Activated CD8-positive, alpha-beta memory T cell treated with anti-CD3 and anti-CD28 coated beads, Interleukin-2, amount 50 U/mL, for 1 hour (primary cell): ENCODE measurements around the gene RAD51B.
"Not testable (repeated sequence)": the region's sequence is repeated elsewhere in the genome, so short reads cannot be mapped to it uniquely, and the experiment has no call there.

Source experiments
- DNase-seq: peaks from one replicate; pipeline ENCODE4 v3.0.0-alpha.2; 2020; ENCODE audit errors: extremely low read depth

The RAD51B gene

DNA sequence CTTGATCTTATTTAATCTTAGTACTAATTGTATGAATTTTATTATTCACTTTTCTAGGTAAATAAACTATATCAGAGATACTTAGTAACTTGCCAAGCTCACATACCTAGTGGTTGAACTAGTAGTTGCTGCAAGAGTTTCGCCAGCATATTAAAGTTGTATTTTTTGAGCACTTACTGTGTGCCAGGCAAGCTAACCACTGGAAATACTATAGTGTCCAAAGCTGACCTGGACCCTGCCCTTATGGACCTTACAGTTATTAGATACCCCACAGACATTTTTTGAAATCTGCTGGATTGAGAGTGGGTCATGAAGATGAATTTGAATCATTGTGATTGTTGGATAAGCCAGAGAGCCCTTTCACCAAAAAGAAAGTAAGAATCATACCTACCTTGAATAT is 125.0 kb downstream of the RAD51B start:
- no peak for DNase-seq

DNA sequence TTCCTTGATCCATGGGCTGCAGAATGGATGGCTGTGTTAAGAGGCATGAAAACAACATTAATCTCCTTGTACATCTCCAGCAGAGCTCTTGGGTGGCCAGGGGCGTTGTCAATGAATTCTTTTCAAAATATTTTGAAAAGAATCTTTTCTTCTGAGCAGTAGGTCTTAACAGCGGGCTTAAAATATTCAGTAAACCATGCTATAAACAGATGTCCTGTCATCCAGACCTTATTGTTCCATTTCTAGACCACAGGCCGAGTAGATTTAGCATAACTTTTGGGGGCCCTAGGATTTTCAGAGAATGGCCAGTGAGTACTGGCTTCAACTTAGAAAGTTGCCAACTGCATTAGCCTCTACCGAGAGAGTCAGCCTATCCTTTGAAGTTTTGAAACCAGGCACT is 130.2 kb downstream of the RAD51B start:
- no peak for DNase-seq

DNA sequence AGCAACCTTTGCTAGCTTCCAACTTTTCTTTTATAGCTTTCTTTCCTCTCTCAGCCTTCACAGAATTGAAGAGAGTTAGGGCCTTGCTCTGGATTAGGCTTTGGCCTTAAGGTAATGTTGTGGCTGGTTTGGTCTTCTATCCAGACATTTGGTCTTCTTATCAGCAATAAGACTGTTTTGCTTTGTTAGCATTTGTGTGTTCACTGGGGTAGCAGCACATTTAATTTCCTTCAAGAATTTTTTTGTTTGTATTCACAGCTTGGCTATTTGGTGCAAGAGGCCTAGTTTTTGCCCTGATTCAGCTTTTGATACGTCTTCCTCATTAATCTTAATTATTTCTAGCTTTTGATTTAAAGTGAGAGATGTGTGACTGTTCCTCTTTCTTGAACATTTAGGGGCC is 130.8 kb downstream of the RAD51B start:
- no peak for DNase-seq

DNA sequence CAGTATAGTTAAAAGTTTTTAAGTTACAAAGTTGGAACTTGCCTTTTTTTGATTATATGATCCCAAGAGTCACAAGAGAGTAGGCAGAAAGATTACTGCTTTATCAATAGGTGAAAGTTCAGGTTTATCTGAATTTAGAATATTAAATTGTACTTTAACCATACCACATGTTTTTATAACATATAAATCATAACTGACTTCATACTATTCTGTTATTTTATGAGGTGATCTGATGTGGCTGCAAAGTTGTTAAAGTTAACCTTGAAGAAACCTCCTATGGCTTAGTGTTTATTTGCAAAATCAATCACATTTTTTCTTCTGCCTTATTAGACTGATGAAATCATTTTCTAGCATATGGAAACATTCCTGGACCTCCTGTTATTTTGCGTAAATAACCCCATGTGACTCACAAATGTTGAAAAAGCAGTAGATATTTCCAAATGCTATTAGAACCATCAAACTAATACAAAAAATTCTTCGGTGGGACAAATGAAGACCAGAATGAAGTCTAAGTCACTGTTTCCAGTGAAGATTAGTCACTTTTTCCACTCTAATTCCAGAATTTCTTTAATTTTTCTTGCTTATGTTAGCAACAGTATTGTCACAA is 132.1 kb downstream of the RAD51B start:
- DNase-seq = no peak

DNA sequence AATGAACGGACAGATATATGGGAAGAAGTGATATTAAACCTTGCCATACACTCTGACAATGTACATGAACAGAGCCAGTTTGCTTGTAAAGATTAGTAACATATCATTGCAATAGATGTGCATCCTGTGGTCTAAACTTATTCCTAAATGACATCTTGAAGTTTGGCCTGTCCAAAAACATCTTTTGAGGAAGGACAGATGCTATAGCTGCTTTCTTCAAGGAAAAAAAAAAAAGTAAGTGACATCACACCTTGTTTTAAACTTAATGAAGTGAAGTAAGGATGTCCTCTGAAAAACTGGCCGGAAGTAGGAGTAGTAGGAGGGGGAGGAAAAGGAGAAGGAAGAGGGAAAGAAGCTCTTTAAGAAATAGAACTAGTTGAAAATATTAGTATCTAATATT is 132.8 kb downstream of the RAD51B start:
- no peak for DNase-seq

DNA sequence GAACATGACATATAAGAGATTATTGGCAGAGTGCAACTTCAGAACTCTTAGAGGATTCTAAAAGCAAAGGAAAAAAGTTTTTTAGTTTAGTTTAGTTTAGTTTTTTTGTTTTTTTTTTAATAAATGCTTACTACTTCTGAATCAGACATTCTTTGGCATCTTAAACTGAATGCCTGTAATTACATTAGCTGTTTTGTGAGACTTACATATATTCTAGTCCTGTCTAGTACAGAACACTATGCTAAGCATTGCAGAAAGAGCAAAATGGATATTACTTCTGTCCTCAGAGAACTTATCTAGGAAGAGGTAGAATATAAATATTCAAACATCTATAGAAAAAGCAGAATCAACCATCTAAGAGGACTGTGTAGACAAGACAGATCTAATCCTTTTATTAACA is 133.2 kb downstream of the RAD51B start:
- DNase-seq = no peak

DNA sequence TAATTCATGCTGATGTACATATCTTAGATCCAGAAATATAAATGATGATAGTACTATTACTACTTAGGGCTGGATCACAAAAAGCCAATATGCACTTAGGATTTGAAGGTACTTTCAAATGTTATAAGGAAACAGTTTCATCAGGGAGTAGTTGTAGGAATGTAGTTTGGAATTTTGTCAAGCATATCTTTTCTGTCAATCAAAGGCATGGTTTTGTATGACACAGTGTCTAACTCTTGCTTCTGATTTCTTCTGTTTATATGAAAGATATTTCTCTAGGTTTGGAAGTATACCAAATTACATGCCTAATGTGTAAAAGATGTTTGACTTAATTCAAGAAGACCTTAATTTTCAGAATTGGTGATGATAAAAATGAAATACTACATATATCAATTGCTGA is 135.7 kb downstream of the RAD51B start:
- no peak for DNase-seq

DNA sequence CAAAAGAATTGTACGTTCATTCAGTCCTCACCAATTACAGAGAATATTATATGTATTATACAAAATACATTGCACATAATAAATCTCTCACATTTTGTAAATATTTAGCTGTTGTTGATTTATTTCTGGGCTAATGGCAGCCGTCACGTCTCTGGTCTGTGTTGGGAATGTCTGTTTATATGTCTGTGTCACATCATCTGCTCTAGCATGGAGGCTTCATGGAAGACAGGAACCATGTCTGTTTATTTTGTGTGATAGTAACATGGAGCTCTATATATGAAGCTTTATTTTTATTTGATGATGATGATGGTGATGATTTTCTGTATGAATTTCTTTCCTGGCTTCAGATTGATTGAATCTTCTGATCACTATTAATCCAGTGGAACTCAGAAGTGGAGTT is 138.4 kb downstream of the RAD51B start:
- DNase-seq = no peak

DNA sequence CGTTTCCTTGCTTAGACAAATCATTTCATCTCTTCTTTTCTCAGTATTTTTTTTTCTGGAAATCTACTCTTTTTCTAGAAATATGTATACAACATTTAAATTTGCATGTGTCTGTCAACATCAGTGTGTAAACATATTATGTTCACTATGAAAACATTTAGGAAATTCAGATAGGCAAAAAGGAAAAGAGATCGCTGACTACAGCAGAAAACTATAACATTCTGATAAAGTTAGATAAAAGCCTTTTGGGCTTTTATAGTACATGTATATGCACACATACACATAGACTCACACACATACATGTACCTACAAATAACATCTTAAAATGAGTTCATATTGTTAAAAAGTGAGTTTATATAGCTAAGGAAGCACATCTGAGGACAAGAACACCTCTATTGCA is 142.1 kb downstream of the RAD51B start:
- DNase-seq = no peak

DNA sequence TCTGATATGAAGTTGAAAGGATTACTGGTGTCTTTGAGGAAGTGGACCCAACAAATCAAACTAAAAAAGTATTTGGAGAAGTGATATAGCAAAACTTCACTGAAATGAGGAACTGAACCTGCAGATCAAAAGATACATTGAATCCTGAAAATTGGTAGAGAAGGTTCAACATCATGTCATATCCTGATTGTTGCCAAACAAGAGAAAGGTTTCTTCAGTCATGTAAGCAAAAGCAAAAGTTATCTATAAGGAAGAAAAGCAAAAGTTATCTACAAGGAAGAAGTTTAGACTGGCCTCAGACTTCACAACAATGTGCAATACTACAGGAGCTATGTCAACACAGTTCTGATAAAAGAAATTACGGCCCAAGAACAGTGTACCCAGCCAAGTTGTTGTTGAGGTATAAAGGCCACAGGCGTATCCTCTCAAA is 142.7 kb downstream of the RAD51B start:
- no peak for DNase-seq

DNA sequence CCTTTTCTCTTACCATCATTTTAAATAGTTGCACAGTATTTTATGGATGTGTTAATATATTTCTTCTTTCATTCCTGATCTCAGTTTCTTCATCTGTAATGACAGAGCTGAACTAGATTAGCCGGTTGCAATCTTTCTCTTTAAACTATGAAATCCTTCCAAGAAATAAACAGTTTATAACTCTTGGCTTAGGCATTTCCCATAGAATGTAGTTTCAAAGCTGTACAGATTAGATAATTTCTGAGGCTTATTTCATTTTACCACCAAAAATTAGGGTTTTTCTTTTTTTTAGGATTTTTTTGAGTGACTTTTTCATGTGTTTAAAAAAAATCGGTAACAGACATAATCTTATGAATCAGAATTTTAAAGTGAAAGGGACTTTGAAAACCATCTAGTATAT is 144.0 kb downstream of the RAD51B start:
- DNase-seq = no peak

DNA sequence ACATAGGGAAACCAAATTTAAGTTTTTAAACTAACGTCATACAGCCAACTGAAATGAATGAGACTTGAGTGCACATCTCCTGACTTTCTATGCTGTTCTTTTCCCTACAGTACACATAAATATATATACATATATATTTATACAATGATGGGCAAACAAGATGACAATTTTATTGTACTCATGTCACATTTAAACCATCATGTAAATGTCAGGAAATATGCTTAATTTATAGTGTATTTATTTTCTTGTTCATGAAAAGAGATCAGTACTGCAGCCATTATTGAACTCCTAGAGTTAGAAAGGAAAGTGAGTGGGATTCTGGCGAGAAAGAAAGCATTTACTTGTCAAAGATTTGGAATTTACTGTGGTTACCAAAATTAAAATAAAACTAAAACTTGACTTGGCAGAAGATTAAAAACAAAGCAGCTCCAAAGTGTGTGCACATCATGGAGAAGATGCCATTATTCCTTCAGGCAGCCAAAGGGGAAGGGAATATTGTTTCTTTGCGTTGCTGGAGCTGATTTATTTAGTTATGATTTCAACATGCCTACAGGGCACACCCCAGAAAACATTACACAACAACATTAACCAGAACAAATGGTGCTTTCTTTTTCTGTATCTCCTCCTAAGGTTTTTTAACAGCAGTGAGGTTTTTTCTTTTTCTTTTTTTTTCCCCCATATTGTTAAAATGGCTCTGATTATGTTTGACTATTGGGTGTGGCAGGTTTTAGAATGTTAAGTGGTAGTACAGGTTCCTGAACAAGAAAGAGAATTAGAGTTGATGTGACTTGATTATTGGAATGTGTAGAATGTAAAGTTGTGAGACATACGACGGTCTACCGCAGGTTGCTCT is 144.6 kb downstream of the RAD51B start:
- DNase-seq = no peak

DNA sequence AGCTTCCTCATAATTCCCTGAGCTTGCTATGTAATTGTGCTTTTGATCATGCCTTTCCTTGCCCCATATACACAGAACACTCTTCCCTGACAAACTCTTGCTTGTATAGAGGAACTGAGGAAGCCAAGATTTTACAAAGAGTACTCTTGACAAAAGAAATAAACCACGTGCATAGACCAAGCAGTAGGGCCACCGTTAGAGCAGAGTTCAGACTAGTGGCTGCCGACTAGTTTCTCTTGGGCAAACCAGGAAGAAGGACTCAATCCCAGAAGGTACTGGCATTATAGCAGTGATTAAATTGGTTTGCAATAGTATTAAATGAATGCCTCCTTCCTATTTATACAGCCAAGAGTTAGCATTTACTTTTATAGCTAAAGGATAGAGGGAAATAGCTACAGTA is 146.1 kb downstream of the RAD51B start:
- DNase-seq = no peak

DNA sequence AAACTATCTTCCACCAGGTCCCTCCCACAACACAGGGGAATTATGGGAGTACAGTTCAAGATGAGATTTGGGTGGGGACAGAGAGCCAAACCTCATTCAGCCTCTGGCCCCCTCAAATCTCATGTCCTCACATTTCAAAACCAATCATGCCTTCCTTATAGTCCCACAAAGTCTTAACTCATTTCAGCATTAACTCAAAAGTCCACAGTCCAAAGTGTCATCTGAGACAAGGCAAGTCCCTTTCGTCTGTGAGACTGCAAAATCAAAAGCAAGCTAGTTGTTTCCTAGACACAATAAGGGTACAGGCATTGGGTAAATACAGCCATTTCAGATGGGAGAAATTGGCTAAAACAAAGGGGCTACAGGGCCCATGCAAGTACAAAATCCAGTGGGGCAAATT is 147.6 kb downstream of the RAD51B start:
- DNase-seq = no peak

DNA sequence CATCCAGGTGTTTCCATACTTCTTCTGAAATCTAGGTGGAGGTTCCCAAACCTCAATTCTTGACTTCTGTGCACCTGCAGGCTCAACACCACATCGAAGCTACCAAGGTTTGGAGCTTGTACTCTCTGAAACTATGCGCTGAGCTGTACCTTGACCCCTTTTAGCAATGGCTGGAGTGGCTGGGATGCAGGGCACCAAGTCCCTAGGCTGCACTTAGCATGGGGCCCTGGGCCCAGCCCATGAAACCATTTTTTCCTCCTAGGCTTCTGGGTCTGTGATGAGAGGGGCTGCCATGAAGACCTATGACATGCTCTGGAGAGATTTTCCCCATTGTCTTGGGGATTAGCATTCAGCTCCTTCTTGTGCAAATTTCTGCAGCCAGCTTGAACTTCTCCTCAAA is 148.4 kb downstream of the RAD51B start:
- DNase-seq = not testable (repeated sequence)

DNA sequence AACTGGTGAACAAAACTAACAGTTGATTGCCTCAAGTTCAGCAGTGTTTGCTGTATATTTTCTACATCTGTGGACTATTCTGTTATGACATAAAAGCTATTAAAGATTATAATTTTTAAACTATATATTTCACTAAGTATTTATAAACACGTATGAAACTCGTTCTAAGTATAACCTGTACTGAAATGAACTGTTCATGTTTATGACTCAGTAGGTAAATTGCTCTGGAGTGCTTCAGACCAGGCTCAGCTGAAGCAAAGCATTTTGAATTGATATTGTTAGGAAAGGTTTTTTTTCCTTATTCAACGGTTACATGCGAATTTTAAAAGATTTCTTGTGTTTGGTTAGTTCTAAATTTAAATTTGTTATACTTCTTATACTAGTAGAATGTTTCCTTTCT is 151.3 kb downstream of the RAD51B start:
- DNase-seq = no peak

DNA sequence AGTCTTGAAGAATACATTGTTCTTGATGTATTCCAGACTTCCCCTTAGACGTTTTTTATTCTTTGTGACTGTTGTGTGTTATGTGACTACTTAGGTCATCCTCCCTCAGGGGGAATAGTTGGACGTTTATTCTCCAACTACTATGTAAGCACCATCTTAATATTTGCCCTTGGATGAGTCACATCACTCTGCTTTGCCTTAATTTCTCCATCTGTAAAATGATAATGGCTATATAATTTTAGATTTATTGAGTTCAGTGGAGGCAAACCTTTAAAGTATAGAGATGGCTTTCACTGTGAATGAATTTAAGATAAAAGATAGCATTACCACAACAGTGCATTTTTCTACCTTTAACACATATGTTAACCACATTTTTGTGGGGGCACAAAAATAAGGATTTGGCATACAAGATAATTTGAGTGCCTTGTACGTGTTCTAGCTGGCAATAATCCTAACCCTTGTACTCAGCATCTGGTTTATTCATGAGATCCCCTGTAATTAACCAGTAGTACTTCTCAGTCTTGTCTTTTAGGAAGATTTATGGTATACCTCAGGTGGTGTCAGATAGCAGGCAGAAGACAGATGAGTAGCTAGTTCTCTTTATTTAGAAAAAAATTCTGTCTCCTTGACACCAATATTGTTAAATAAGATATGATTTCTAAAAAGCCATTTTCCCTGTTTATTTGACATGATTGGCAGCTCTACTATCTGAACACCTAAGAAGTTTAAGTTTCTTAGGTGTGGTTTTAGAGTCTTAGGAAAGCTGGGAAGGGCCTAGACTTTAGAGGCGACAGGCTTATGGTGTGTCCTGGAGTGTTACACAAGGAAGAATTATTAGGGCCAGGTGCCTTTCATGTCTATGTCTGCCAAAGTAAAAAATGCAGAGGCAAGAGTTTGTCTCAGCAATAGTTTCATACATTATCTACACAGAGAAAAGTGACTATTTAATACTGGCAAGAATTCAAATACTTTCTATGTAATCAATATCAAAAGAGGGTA is 152.3 kb downstream of the RAD51B start:
- DNase-seq = no peak

DNA sequence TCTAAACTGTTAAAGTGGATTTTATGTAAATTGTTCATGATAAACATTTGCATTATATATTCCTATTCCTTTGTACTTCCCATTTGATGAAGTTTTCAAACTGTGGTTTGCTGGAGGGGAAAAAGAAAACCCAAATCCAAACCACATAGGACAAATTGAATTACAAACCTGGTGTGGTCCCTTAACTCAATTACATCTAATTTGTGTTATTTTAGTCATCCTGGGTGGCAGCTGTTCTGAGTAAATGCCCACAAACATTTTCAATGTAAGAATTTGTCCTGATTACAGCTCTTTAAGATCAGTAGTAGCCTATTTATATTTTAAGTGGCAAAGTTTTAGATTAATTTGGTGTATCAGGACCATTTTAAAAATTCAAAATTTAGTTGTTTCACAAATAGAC is 153.9 kb downstream of the RAD51B start:
- DNase-seq = no peak

DNA sequence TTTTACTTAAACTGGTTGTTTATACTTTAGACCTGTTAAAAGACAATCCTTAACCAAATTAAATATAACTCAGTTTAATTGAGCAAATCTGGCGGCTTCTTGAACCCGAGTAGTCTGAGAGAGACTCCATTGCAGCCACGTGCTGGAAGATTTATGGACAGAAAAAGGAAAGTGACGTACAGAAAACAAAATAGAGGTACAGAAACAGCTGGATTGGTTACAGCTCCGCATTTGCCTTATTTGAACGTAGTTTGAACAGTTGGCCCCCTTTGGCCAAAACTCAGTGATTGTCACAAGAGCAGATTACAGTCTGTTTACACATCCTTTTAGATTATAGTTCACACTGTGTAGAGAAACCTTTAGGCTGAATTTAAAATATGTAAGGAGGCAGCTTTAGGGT is 155.9 kb downstream of the RAD51B start:
- DNase-seq = no peak

DNA sequence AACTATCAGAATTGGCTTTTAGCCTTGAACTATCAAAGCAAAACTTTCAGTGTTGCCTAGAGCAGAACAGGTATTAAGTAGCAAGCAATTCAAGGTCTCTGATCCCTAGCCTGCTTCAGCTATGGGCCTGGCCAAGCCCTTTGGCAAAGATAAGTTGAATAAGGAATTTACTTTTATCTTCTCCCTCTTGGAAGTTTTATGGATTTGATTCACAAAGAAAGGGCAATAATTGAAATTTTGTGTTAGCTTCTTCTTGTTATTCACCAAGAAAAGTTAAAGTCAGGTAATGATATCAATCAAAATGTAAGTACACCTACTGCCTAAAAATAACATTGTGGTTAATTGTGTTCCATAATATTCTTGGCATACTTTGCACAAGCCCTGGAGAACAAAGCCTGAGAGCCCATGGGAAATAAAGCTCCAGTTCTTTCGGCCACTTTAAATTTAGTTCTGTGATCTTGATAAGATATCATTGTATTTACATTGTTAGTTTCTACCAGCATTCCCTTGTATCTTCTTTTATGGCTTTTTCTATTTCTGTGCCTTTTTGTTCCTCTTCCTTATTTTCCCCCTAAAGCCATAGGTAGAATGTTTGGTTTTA is 158.0 kb downstream of the RAD51B start:
- no peak for DNase-seq

DNA sequence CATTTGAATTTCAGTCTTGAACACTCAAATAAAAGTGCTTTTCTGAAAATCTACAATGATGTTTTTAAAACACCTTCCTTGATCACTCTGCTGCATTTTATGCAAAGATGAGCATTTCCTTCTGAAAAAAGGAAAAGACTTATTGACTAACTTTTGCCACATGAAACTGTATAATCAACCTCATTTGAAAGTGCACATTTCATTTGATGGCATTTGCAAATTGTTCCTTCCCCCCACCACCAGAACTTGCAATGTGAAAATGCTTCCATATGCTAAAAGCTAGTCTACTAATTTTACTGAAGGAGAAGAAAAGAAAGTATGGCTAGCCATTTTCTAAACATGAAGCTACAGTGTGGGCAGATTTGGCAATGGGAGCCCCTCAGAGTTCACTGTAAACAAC is 159.2 kb downstream of the RAD51B start:
- no peak for DNase-seq
